ENCODE data around the gene DLGAP1. TPM values are rescaled to one million over a fixed set of nuclear protein-coding genes. Genes with fewer than 3 reads are reported as not detected.
A peak's percentile ranks its signal among the peaks of the same experiment; 100 is the strongest.
"Not testable (repeated sequence)": the region's sequence is repeated elsewhere in the genome, so short reads cannot be mapped to it uniquely, and the experiment has no call there.

Gene DLGAP1
- total RNA-seq, 1 experiment from 2014 or later = 0.07 TPM

GRCh38 chr18:4040391-4041092 is 414.6 kb downstream of the DLGAP1 start:
- DNase-seq = no peak
- Mint-ChIP-seq H3K4me1 (ENCODE audit: low read depth, unreplicated experiment) (peaks cover 18% of the 10 kb centered on the region), H3K27me3 (ENCODE audit: insufficient read depth, unreplicated experiment) (no peaks in the 10 kb centered on the region), H3K36me3 (ENCODE audit: insufficient read depth, unreplicated experiment) (no peaks in the 10 kb centered on the region), H3K9me3 (ENCODE audit: unreplicated experiment) (peaks cover 25% of the 10 kb centered on the region), H3K4me3 (ENCODE audit: unreplicated experiment) (no peak overlapping the region), H3K27ac (ENCODE audit: unreplicated experiment) (peak overlapping the region; percentile 77)
- Histone ChIP-seq H3K36me3 (ENCODE audit: control insufficient read depth, insufficient read depth, low read length) (no peaks in the 10 kb centered on the region), H3K27me3 (replicated peaks; ENCODE audit: control insufficient read depth, insufficient read depth, low read length) (no peaks in the 10 kb centered on the region), H3K9me3 (no peaks in the 10 kb centered on the region), H3K4me1 (peaks cover 27% of the 10 kb centered on the region), H3K4me3 (ENCODE audit: low read depth, low read length) (no peak overlapping the region)
- POLR2A ChIA-PET = no interaction called here
- TF ChIP-seq CTCF (IDR thresholded peaks at IDR 0.05; ENCODE audit: insufficient read depth in 1 of 2, low read depth in 1 of 2, low read length in 1 of 2, severe bottlenecking in 1 of 2, unreplicated experiment in 1 of 2) = no peak
- CTCF ChIA-PET = no interaction called here
- intact Hi-C loops (cut with micrococcal nuclease; ENCODE audit: unreplicated experiment) = no loop called here
- no TSS peak for BruUV-seq (replicated peaks)

DNA sequence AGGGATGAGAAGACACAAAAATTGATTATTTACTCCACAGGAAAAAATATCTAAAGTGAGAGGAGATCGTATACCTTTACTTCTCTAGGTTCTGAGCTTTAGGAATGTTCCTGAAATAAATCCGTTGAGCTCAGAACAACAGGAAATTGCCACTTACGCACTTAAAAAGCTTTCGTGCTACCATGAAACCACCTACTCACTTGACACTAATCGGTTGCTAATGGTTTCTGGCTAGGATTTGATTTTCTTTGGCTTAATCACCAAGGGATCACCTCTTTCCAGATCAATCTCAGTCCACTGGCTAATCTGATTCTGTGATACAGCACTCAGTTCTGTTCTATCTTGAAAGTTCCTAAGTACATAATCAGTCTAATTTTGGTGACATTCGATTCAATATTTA is 419.6 kb downstream of the DLGAP1 start:
- Histone ChIP-seq H3K27me3 (replicated peaks; ENCODE audit: control insufficient read depth, insufficient read depth, low read length) (no peaks in the 10 kb centered on the region), H3K4me1 (peaks cover 27% of the 10 kb centered on the region), H3K36me3 (ENCODE audit: control insufficient read depth, insufficient read depth, low read length) (no peaks in the 10 kb centered on the region), H3K9me3 (no peaks in the 10 kb centered on the region), H3K4me3 (ENCODE audit: low read depth, low read length) (no peak overlapping the region)
- CTCF ChIA-PET = no interaction called here
- Mint-ChIP-seq H3K36me3 (ENCODE audit: insufficient read depth, unreplicated experiment) (no peaks in the 10 kb centered on the region), H3K27ac (ENCODE audit: unreplicated experiment) (no peak overlapping the region), H3K4me3 (ENCODE audit: unreplicated experiment) (no peak overlapping the region), H3K27me3 (ENCODE audit: insufficient read depth, unreplicated experiment) (no peaks in the 10 kb centered on the region), H3K9me3 (ENCODE audit: unreplicated experiment) (peaks cover 1% of the 10 kb centered on the region), H3K4me1 (ENCODE audit: low read depth, unreplicated experiment) (peaks cover 18% of the 10 kb centered on the region)
- no TSS peak for BruUV-seq (replicated peaks)
- intact Hi-C loops (cut with micrococcal nuclease; ENCODE audit: unreplicated experiment) = no loop called here
- POLR2A ChIA-PET = no interaction called here
- no peak for DNase-seq
- TF ChIP-seq CTCF (IDR thresholded peaks at IDR 0.05; ENCODE audit: insufficient read depth in 1 of 2, low read depth in 1 of 2, low read length in 1 of 2, severe bottlenecking in 1 of 2, unreplicated experiment in 1 of 2) = no peak

DNA sequence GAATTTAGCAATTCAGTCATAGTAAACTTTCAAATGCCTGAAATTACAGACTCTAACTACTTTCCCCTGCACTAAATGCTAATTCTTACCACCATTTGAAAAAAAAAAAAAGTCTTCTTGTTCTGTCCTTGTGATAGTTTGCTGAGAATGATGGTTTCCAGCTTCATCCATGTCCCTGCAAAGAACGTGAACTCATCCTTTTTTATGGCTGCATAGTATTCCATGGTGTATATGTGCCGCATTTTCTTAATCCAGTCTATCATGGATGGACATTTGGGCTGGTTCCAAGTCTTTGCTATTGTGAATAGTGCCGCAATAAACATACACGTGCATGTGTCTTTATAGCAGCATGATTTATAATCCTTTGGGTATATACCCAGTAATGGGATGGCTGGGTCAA is 420.3 kb downstream of the DLGAP1 start:
- H3K27ac Mint-ChIP-seq (ENCODE audit: unreplicated experiment); H3K27me3 ChIP-seq (replicated peaks; ENCODE audit: control insufficient read depth, insufficient read depth, low read length); intact Hi-C loops (cut with micrococcal nuclease; ENCODE audit: unreplicated experiment); BruUV-seq (replicated peaks); H3K4me3 ChIP-seq (ENCODE audit: low read depth, low read length); POLR2A ChIA-PET; H3K9me3 Mint-ChIP-seq (ENCODE audit: unreplicated experiment); H3K36me3 ChIP-seq (ENCODE audit: control insufficient read depth, insufficient read depth, low read length); H3K9me3 ChIP-seq; CTCF ChIA-PET; H3K27me3 Mint-ChIP-seq (ENCODE audit: insufficient read depth, unreplicated experiment); DNase-seq; H3K4me3 Mint-ChIP-seq (ENCODE audit: unreplicated experiment); H3K36me3 Mint-ChIP-seq (ENCODE audit: insufficient read depth, unreplicated experiment): not testable (repeated sequence)
- peaks cover 14% of the 10 kb centered on the region for H3K4me1 Mint-ChIP-seq (ENCODE audit: low read depth, unreplicated experiment)
- peaks cover 20% of the 10 kb centered on the region for H3K4me1 ChIP-seq

GRCh38 chr18:4026542-4026941 is 428.6 kb downstream of the DLGAP1 start:
- BruUV-seq (replicated peaks) = no TSS peak
- intact Hi-C loops (cut with micrococcal nuclease; ENCODE audit: unreplicated experiment) = no loop called here
- no peaks in the 10 kb centered on the region for H3K9me3 Mint-ChIP-seq (ENCODE audit: unreplicated experiment)

More at GRCh38 chr18:4026542-4026941, 428.6 kb downstream of the DLGAP1 start:
- Histone ChIP-seq H3K4me3 (ENCODE audit: low read depth, low read length) (no peak overlapping the region), H3K4me1 (no peaks in the 10 kb centered on the region), H3K9me3 (no peaks in the 10 kb centered on the region), H3K36me3 (ENCODE audit: control insufficient read depth, insufficient read depth, low read length) (no peaks in the 10 kb centered on the region), H3K27me3 (replicated peaks; ENCODE audit: control insufficient read depth, insufficient read depth, low read length) (no peaks in the 10 kb centered on the region)
- ChIA-PET POLR2A (no interaction called here), CTCF (no interaction called here)
- Mint-ChIP-seq H3K36me3 (ENCODE audit: insufficient read depth, unreplicated experiment) (no peaks in the 10 kb centered on the region), H3K4me3 (ENCODE audit: unreplicated experiment) (no peak overlapping the region), H3K27me3 (ENCODE audit: insufficient read depth, unreplicated experiment) (no peaks in the 10 kb centered on the region), H3K4me1 (ENCODE audit: low read depth, unreplicated experiment) (no peaks in the 10 kb centered on the region), H3K27ac (ENCODE audit: unreplicated experiment) (no peak overlapping the region)
- no peak for TF ChIP-seq CTCF (IDR thresholded peaks at IDR 0.05; ENCODE audit: insufficient read depth in 1 of 2, low read depth in 1 of 2, low read length in 1 of 2, severe bottlenecking in 1 of 2, unreplicated experiment in 1 of 2)
- DNase-seq = no peak

Measured in Caco-2 (cell line).